ENCODE measurements around the gene LRRN1.
"Not testable (repeated sequence)": the region's sequence is repeated elsewhere in the genome, so short reads cannot be mapped to it uniquely, and the experiment has no call there.

LRRN1 gene

DNA sequence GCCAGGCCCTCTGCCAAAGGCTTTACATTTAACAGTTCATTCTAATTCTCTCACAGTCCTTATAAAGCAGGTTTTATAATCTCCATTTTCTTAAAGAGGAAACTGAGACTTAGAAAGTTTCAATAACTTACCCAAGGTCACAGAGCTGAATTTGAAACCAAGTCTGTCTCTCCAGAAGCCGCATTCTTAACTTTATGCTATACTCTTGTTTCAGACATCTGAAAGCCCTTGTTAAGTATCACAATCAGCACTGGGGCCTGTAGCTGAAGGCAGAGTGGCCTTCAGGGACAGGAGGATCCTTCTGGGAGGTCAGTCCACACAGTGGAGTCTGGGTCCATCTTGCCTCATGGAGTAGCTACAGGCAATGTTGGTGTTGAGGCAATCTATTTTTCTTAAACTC lies 27.9 kb downstream of the LRRN1 start:
- H3K27ac ChIP-seq (ENCODE audit: low read depth, low read length) = no peak overlapping the region
- no peak overlapping the region for H3K9ac ChIP-seq (ENCODE audit: low read length in 5 of 5)
- H3K27me3 ChIP-seq (ENCODE audit: control insufficient read depth in 5 of 5, insufficient read depth in 4 of 5, low read length in 5 of 5) = no peaks in the 10 kb centered on the region
- H3K36me3 ChIP-seq (ENCODE audit: control insufficient read depth in 5 of 5, insufficient read depth in 5 of 5, low read length in 5 of 5) = no peaks in the 10 kb centered on the region
- no peaks in the 10 kb centered on the region for H3K4me1 ChIP-seq (ENCODE audit: control insufficient read depth in 5 of 5, insufficient read depth in 5 of 5, low read length in 5 of 5)
- H3K4me3 ChIP-seq (ENCODE audit: low read depth in 1 of 5, low read length in 5 of 5) = no peak overlapping the region
- peaks cover 0 to 2% (median 0%) of the 10 kb centered on the region in 5 donors for H3K9me3 ChIP-seq (ENCODE audit: control insufficient read depth in 5 of 5, low read length in 5 of 5)

DNA sequence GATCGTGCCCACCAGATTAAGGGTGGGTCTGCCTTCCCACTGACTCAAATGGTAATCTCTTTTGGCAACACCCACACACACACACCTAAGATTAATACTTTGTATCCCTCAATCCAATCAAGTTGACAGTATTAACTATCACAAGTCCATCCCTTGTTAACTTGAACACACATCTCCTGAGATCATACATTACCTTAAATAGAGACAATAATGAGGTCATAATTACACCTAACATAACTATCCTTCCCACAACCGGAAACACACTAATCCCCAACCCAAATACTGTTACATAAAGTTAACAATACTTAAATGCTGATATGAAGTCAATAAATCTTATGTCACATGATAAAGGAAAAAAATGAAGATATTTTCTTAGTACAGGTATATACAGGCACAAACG lies 29.2 kb downstream of the LRRN1 start:
- H3K27ac ChIP-seq (ENCODE audit: low read depth, low read length); H3K9ac ChIP-seq (ENCODE audit: low read length in 5 of 5); H3K27me3 ChIP-seq (ENCODE audit: control insufficient read depth in 5 of 5, insufficient read depth in 4 of 5, low read length in 5 of 5); H3K4me1 ChIP-seq (ENCODE audit: control insufficient read depth in 5 of 5, insufficient read depth in 5 of 5, low read length in 5 of 5); H3K36me3 ChIP-seq (ENCODE audit: control insufficient read depth in 5 of 5, insufficient read depth in 5 of 5, low read length in 5 of 5); H3K4me3 ChIP-seq (ENCODE audit: low read depth in 1 of 5, low read length in 5 of 5): not testable (repeated sequence)
- peaks cover 0 to 13% (median 10%) of the 10 kb centered on the region in 5 donors for H3K9me3 ChIP-seq (ENCODE audit: control insufficient read depth in 5 of 5, low read length in 5 of 5)

DNA sequence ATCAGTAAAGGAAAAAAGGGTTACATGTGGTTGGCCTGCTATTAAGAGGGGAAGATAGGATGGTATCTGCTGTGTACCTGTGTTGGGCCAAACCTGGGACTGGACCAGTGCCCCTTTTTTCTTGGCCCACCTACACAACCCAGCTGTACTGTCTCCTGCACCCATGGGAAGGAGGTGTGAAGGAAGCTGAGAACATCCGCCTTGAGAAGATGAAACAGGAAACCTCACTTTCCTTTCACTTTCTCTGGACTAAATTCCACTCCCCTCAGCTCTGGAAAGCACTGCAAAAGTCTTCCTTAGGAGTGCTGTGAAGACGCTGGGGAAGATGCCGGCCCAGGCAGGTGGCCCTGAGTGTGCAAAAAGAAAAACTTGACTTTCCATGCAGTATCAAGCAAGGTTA lies 37.6 kb downstream of the LRRN1 start:
- no peak overlapping the region for H3K9ac ChIP-seq (ENCODE audit: low read length in 5 of 5)
- H3K4me3 ChIP-seq (ENCODE audit: low read depth in 1 of 5, low read length in 5 of 5) = no peak overlapping the region
- no peaks in the 10 kb centered on the region for H3K27me3 ChIP-seq (ENCODE audit: control insufficient read depth in 5 of 5, insufficient read depth in 4 of 5, low read length in 5 of 5)
- peaks cover 0 to 2% (median 0%) of the 10 kb centered on the region in 5 donors for H3K36me3 ChIP-seq (ENCODE audit: control insufficient read depth in 5 of 5, insufficient read depth in 5 of 5, low read length in 5 of 5)
- H3K4me1 ChIP-seq (ENCODE audit: control insufficient read depth in 5 of 5, insufficient read depth in 5 of 5, low read length in 5 of 5) = no peaks in the 10 kb centered on the region
- H3K27ac ChIP-seq (ENCODE audit: low read depth, low read length) = no peak overlapping the region
- H3K9me3 ChIP-seq (ENCODE audit: control insufficient read depth in 5 of 5, low read length in 5 of 5) = peaks cover 0 to 34% (median 24%) of the 10 kb centered on the region in 5 donors

DNA sequence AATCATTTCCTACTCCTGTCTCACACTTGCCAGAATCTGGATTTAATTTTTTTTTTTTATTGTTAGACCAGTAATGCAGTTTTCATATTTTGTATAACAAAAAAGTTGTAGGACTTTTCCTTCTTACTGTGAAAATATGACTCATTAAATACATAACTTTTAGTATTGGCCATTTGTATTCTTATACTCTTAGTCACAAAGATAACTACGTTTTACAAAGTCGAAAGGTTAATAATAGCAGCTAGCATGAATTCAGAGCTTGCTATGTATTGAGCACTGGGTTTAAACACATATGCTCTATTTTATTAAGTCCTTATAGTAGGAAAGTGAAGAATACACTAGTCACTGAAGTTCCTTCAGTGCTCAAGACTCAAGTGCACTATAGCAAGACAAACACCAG lies 43.1 kb downstream of the LRRN1 start:
- Histone ChIP-seq H3K27ac (ENCODE audit: low read depth, low read length) (no peak overlapping the region), H3K27me3 (ENCODE audit: control insufficient read depth in 5 of 5, insufficient read depth in 4 of 5, low read length in 5 of 5) (no peaks in the 10 kb centered on the region), H3K36me3 (ENCODE audit: control insufficient read depth in 5 of 5, insufficient read depth in 5 of 5, low read length in 5 of 5) (no peaks in the 10 kb centered on the region), H3K4me1 (ENCODE audit: control insufficient read depth in 5 of 5, insufficient read depth in 5 of 5, low read length in 5 of 5) (no peaks in the 10 kb centered on the region), H3K9me3 (ENCODE audit: control insufficient read depth in 5 of 5, low read length in 5 of 5) (peaks cover 0 to 17% (median 6%) of the 10 kb centered on the region in 5 donors), H3K4me3 (ENCODE audit: low read depth in 1 of 5, low read length in 5 of 5) (no peak overlapping the region), H3K9ac (ENCODE audit: low read length in 5 of 5) (no peak overlapping the region)

DNA sequence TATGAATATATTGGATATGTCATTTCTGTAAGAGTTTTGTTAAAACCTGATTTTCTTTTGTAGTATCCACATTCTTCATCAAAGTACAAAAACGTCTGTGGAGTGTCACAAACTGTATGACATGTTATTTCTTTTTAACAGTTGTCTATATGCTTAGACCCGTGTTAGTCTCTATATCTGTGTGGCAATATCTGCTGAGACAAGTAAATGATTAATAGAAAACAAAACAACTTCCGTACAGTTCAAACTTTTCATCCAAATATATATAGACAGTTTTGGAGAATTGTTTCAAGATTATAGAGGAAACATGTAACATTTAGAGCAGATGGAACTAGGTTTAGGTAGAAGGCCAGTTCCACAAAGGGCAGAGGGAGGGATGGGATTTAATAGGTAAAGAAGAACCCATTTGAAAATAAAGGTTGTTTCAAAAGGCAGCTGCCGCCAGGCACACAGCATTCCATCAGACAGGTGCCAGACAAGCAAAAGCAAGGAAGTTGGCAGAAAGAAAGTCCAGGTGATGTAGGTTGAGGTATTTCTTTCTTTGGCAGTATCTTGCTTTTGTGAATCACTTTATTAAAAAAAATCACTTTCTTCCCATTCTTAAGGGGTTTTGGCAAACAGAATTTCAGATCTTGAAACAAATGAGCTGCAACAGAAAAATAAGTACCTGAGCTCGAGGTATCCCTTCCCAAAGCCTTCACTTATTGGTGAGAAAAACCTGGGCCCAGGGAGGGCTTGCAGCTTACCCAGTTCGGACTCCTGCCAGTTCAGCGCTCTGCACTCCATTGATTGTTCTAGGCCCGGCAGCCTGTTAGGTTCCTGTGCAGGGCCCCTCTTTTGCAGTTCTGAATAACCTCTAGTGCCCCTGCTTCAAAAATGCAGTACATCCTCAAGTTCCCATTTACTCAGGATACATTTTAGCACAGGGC lies 49.0 kb downstream of the LRRN1 start:
- no peak overlapping the region for H3K4me3 ChIP-seq (ENCODE audit: low read depth in 1 of 5, low read length in 5 of 5)
- no peak overlapping the region for H3K9ac ChIP-seq (ENCODE audit: low read length in 5 of 5)
- H3K36me3 ChIP-seq (ENCODE audit: control insufficient read depth in 5 of 5, insufficient read depth in 5 of 5, low read length in 5 of 5) = no peaks in the 10 kb centered on the region
- H3K4me1 ChIP-seq (ENCODE audit: control insufficient read depth in 5 of 5, insufficient read depth in 5 of 5, low read length in 5 of 5) = no peaks in the 10 kb centered on the region
- no peaks in the 10 kb centered on the region for H3K27me3 ChIP-seq (ENCODE audit: control insufficient read depth in 5 of 5, insufficient read depth in 4 of 5, low read length in 5 of 5)
- H3K9me3 ChIP-seq (ENCODE audit: control insufficient read depth in 5 of 5, low read length in 5 of 5) = no peaks in the 10 kb centered on the region
- no peak overlapping the region for H3K27ac ChIP-seq (ENCODE audit: low read depth, low read length)

DNA sequence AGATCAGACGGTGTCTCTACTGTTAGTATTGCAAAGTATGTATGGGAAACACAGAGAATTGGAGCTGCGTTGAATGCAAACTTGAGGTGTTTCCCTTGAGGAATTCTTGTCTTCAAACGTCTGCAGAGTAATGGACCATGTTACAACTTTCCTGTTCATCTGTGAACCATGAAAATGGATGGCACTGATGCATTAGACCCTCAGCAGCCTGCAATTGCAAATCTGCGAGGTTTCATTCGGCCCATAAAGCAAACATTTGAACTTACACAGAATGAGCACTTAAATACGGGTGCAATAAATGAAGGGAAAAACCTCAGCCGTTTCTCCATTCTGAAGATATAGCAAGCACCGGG lies 49.7 kb downstream of the LRRN1 start:
- Histone ChIP-seq H3K27ac (ENCODE audit: low read depth, low read length) (no peak overlapping the region), H3K36me3 (ENCODE audit: control insufficient read depth in 5 of 5, insufficient read depth in 5 of 5, low read length in 5 of 5) (no peaks in the 10 kb centered on the region), H3K27me3 (ENCODE audit: control insufficient read depth in 5 of 5, insufficient read depth in 4 of 5, low read length in 5 of 5) (no peaks in the 10 kb centered on the region), H3K9me3 (ENCODE audit: control insufficient read depth in 5 of 5, low read length in 5 of 5) (no peaks in the 10 kb centered on the region), H3K4me3 (ENCODE audit: low read depth in 1 of 5, low read length in 5 of 5) (no peak overlapping the region), H3K4me1 (ENCODE audit: control insufficient read depth in 5 of 5, insufficient read depth in 5 of 5, low read length in 5 of 5) (no peaks in the 10 kb centered on the region), H3K9ac (ENCODE audit: low read length in 5 of 5) (no peak overlapping the region)

DNA sequence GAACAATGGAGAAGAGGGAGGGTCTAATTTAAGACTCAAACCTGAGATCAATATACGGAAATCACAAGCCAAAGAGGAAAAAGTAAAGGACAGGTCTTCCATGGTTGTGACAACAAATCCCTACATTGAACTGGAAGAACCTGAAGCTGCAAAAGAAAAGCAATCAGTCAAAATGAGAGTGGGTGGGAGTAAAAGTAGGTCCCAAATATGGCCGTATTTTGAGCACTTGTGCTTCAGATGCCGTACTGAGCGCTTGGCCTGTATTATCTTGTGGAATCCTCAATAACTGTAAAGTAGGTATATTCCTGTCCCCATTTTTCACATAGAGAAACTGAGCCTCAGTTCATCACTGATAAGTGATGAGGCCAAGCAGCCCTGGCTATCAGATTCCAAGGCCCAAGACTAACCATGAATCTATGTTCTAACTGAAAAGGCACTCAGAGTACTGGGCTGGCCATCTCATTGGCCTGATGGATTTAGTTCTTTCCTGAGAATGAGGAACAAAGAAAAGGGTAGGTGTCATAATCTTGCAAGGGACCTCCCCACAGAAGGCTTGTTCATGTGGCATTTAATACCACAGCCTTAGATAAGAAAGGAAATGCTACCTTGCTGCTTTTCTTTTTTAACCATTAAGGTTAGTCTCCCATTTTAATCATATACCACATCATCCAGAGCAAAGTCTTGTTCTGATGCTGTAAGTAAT lies 52.5 kb downstream of the LRRN1 start:
- Histone ChIP-seq H3K4me3 (ENCODE audit: low read depth in 1 of 5, low read length in 5 of 5) (no peak overlapping the region), H3K9me3 (ENCODE audit: control insufficient read depth in 5 of 5, low read length in 5 of 5) (no peaks in the 10 kb centered on the region), H3K27me3 (ENCODE audit: control insufficient read depth in 5 of 5, insufficient read depth in 4 of 5, low read length in 5 of 5) (no peaks in the 10 kb centered on the region), H3K27ac (ENCODE audit: low read depth, low read length) (no peak overlapping the region), H3K36me3 (ENCODE audit: control insufficient read depth in 5 of 5, insufficient read depth in 5 of 5, low read length in 5 of 5) (no peaks in the 10 kb centered on the region), H3K4me1 (ENCODE audit: control insufficient read depth in 5 of 5, insufficient read depth in 5 of 5, low read length in 5 of 5) (no peaks in the 10 kb centered on the region), H3K9ac (ENCODE audit: low read length in 5 of 5) (no peak overlapping the region)

DNA sequence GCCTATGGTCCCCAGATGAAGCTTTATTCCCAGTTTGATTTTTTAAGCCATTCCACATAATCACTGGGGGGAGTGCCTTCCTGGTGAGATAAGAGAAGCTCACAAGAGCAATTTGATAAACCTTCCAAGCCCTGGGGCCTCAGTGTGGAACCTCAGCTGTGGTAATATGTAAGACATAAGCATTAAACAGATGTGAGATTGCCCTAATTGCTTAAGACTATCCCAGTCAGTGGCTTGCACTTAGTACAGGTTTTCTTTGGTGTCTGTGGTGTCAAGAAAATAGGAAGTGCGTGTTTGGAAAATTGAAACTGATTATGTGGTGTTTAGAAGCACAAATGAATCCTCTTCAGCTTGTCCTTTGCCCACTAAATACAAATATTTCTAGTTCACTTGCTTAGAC lies 54.3 kb downstream of the LRRN1 start:
- H3K4me1 ChIP-seq (ENCODE audit: control insufficient read depth in 5 of 5, insufficient read depth in 5 of 5, low read length in 5 of 5) = no peaks in the 10 kb centered on the region
- H3K27ac ChIP-seq (ENCODE audit: low read depth, low read length) = no peak overlapping the region
- no peak overlapping the region for H3K4me3 ChIP-seq (ENCODE audit: low read depth in 1 of 5, low read length in 5 of 5)
- no peaks in the 10 kb centered on the region for H3K36me3 ChIP-seq (ENCODE audit: control insufficient read depth in 5 of 5, insufficient read depth in 5 of 5, low read length in 5 of 5)
- no peaks in the 10 kb centered on the region for H3K9me3 ChIP-seq (ENCODE audit: control insufficient read depth in 5 of 5, low read length in 5 of 5)
- no peaks in the 10 kb centered on the region for H3K27me3 ChIP-seq (ENCODE audit: control insufficient read depth in 5 of 5, insufficient read depth in 4 of 5, low read length in 5 of 5)
- H3K9ac ChIP-seq (ENCODE audit: low read length in 5 of 5) = no peak overlapping the region

DNA sequence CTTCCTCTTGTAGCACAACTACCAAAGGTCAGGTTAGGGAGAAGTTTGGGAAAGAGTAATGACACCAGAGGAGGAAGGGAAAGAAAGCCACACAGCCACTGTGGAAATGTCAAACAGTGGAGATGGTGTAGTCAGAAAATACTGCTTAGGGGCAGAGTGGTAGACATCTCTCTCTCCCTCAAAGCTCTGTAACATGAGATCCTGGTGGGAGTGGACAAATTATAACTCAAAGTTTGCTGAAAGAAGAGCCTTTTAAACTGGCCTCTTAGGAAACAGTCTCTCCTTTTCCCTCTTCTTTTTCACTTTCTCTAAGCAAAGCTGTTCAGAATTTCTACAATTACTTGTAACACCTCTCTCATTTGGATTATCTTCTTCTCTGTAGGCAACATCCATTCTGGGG lies 55.8 kb downstream of the LRRN1 start:
- H3K4me1 ChIP-seq (ENCODE audit: control insufficient read depth in 5 of 5, insufficient read depth in 5 of 5, low read length in 5 of 5) = no peaks in the 10 kb centered on the region
- no peak overlapping the region for H3K4me3 ChIP-seq (ENCODE audit: low read depth in 1 of 5, low read length in 5 of 5)

DNA sequence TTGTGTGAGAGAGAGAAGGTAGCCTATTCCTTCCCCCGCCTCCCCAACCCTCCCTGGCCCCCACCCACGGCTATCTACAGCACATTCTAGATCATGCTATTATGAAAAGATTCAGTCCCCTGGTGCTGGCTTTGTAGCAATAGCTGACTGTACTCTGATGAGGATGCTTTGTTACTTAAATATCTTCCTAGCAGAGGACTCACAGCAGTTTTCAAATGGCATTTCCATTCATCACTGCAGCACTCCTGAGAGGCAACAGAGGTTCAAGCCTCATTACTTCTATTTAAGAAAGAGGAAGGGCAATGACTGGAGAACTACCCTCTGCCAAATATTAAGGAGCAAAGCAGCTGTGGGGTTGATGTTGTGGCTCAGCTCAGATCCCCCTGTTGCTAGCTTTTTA lies 61.0 kb downstream of the LRRN1 start:
- no peak overlapping the region for H3K9ac ChIP-seq (ENCODE audit: low read length in 5 of 5)
- no peak overlapping the region for H3K4me3 ChIP-seq (ENCODE audit: low read depth in 1 of 5, low read length in 5 of 5)
- no peaks in the 10 kb centered on the region for H3K27me3 ChIP-seq (ENCODE audit: control insufficient read depth in 5 of 5, insufficient read depth in 4 of 5, low read length in 5 of 5)
- no peaks in the 10 kb centered on the region for H3K4me1 ChIP-seq (ENCODE audit: control insufficient read depth in 5 of 5, insufficient read depth in 5 of 5, low read length in 5 of 5)
- H3K27ac ChIP-seq (ENCODE audit: low read depth, low read length) = no peak overlapping the region
- H3K9me3 ChIP-seq (ENCODE audit: control insufficient read depth in 5 of 5, low read length in 5 of 5) = no peaks in the 10 kb centered on the region
- H3K36me3 ChIP-seq (ENCODE audit: control insufficient read depth in 5 of 5, insufficient read depth in 5 of 5, low read length in 5 of 5) = no peaks in the 10 kb centered on the region

More for the DNA sequence above, 55.8 kb downstream of the LRRN1 start:
- Histone ChIP-seq H3K9me3 (ENCODE audit: control insufficient read depth in 5 of 5, low read length in 5 of 5) (no peaks in the 10 kb centered on the region), H3K27ac (ENCODE audit: low read depth, low read length) (no peak overlapping the region), H3K9ac (ENCODE audit: low read length in 5 of 5) (no peak overlapping the region), H3K36me3 (ENCODE audit: control insufficient read depth in 5 of 5, insufficient read depth in 5 of 5, low read length in 5 of 5) (no peaks in the 10 kb centered on the region), H3K27me3 (ENCODE audit: control insufficient read depth in 5 of 5, insufficient read depth in 4 of 5, low read length in 5 of 5) (no peaks in the 10 kb centered on the region)

All from subcutaneous abdominal adipose tissue (tissue), 5 donors.